Psoas muscle (tissue), 8 donors: ENCODE measurements around the gene S1PR4. TPM values are rescaled to one million over a fixed set of nuclear protein-coding genes. Genes with fewer than 3 reads are reported as not detected.

Source experiments
- ATAC-seq, 4 donors: fragments of 200-7000 bp; cut with Tn5 transposase; one replicate each; pipeline ENCODE4 v1.9.1; 2020; ENCODE audit warnings: moderate library complexity in 3 of 4, mild to moderate bottlenecking in 2 of 4
- DNase-seq, 2 donors: peaks; one replicate each; pipeline ENCODE4 v3.0.0-alpha.2; 2020
- H3K27ac ChIP-seq: fragments of 200-600 bp; one replicate; pipeline ENCODE4 v1.8.0; 2022
- H3K27me3 ChIP-seq, 3 donors: fragments of 200-600 bp in 1 of 3; one replicate each; pipeline versions ENCODE4 v1.6.1 to v1.8.0; 2013 to 2022; ENCODE audit warnings: low read length in 2 of 3, mild to moderate bottlenecking in 2 of 3, moderate library complexity in 1 of 3; ENCODE audit not compliant: insufficient read depth in 3 of 3
- H3K36me3 ChIP-seq, 2 donors: fragments of 200-600 bp in 1 of 2; one replicate each; pipeline versions ENCODE4 v1.6.1 to v1.8.0; 2013 to 2022; ENCODE audit warnings: low read depth in 1 of 2, mild to moderate bottlenecking in 1 of 2, moderate library complexity in 1 of 2; ENCODE audit not compliant: insufficient read depth in 1 of 2
- H3K4me1 ChIP-seq: fragments of 200-600 bp; one replicate; pipeline ENCODE4 v1.8.0; 2022
- H3K4me3 ChIP-seq: fragments of 200-600 bp; one replicate; pipeline ENCODE4 v1.8.0; 2022; ENCODE audit warnings: mild to moderate bottlenecking
- H3K9me3 ChIP-seq: fragments of 200-600 bp; one replicate; pipeline ENCODE4 v1.8.0; 2022
- WGBS, 3 donors: extraction: QIAGEN DNeasy Blood & Tissue Kit; methylation state at CpG; one replicate each; pipeline versions ENCODE4 v1.1.6 to v1.1.7; 2013; 5-methylcytosine and 5-hydroxymethylcytosine counted together
- intact Hi-C, 2 donors: fragments of 100-400 bp; cut with DNase I; formaldehyde crosslinking; loops; one replicate each; pipeline versions ENCODE4 v1.11.0 to v1.14.2; 2022
- polyA plus RNA-seq, 3 donors: library from polyadenylated mRNA; stranded (reverse); fragments of 200-250 nt; gene quantifications; one replicate each; pipeline ENCODE4 v1.2.3, GENCODE V29; 2013
- total RNA-seq, 4 donors: library from RNA; stranded (reverse); fragmentation: NEBNext Ultra II Directional in 2 of 4; extraction: Animal tissue kit (Norgen Biotek cat#: 25700) in 2 of 4; gene quantifications; one replicate each; pipeline versions ENCODE4 v1.2.1 to v1.2.4, GENCODE V29; 2021 to 2023
- TF ChIP-seq, protein P1 (sequence below): fragments of 200-600 bp; IDR thresholded peaks from one replicate; pipeline ENCODE4 v1.8.0; 2022; ENCODE audit warnings: antibody characterized with exemption
- donor health status: healthy with polysubstance abuse.
- donor health status: DM: no; HTN: no; CAD: no; lungs with moderate emphysema.
- donor health status: Bipolar disorder and iron deficiency.
- donor health status: healthy.
- donor health status: DM: yes; HTN: yes; CAD: no.
- donor health status: DM: no; HTN: no; CAD: no.
- donor health status: DM: no; HTN: no; CAD: no.
- donor health status: DM: yes; HTN: yes; CAD: no.

The S1PR4 gene
- total and polyA plus RNA-seq, 7 donors, result 0.40 to 0.94 (median 0.75) TPM

DNA sequence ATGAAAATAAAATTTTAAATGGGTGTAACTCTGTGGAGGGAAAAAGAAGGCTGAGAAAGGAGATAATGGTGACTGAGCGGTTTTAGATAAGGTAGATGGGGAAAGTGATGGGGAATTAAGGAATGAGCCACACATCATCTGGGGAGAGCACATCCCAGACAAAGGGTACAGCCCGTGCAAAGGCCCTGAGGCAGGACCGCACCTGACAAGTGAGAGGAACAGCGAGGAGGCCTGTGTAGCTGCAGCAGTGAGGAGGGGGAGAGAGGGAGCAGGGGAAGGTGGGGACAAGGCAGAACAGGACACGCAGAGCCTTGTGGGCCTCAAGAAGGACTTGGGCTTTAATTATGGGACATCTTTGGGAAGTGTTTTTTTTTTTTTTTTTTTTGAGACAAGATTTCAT, 44.1 kb downstream of the S1PR4 start:
- intact Hi-C loops, result loop anchor here in 1 of 2 donors (10.0 kb wide), 1 partner anchor 262 kb away; the partner anchor contains the start of genes SMIM24 and SMIM44
- Histone ChIP-seq H3K4me1 (no peaks in the 10 kb centered on the region), H3K4me3 (no peak overlapping the region), H3K27me3 (peaks cover 0 to 43% (median 14%) of the 10 kb centered on the region in 3 donors), H3K36me3 (no peaks in the 10 kb centered on the region), H3K27ac (no peak overlapping the region), H3K9me3 (no peaks in the 10 kb centered on the region)
- ATAC-seq (no peak), DNase-seq (no peak)
- TF ChIP-seq, protein P1, sequence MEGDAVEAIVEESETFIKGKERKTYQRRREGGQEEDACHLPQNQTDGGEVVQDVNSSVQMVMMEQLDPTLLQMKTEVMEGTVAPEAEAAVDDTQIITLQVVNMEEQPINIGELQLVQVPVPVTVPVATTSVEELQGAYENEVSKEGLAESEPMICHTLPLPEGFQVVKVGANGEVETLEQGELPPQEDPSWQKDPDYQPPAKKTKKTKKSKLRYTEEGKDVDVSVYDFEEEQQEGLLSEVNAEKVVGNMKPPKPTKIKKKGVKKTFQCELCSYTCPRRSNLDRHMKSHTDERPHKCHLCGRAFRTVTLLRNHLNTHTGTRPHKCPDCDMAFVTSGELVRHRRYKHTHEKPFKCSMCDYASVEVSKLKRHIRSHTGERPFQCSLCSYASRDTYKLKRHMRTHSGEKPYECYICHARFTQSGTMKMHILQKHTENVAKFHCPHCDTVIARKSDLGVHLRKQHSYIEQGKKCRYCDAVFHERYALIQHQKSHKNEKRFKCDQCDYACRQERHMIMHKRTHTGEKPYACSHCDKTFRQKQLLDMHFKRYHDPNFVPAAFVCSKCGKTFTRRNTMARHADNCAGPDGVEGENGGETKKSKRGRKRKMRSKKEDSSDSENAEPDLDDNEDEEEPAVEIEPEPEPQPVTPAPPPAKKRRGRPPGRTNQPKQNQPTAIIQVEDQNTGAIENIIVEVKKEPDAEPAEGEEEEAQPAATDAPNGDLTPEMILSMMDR, result no peak
- WGBS, 3 donors, result 89 to 92% (median 91%) methylated on average over 5 of the region's 5 CpGs

DNA sequence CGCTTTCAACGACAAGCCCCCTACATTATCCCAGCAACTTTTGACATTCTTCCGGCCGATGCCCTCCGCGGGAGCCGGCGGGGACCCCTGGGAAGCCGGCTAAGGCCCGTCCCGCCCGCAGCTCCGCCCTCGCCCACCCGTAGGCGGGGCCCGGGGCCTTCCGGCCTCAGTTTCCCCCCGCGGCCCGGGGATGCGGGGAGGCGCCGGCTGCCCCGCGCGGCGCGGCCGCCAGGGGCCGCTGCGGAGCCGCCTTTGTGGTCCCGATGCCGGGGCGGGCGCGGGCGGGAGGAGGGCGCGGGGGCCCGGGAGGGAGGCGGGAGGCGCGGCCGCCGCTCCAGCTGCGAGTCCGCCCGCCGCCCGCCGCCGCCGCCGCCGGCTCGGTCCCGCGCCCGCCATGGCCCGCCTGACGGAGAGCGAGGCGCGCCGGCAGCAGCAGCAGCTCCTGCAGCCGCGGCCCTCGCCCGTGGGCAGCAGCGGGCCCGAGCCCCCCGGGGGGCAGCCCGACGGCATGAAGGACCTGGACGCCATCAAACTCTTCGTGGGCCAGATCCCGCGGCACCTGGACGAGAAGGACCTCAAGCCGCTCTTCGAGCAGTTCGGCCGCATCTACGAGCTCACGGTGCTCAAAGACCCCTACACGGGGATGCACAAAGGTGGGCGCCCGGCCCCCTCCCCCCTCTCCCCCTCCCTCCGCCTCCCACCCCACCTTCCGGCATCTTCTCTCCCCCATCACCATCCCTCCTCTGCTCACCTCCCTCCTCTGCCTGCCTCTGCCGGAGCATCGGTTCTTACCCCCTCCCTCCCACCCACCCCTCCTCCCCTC, 46.0 kb downstream of the S1PR4 start, which contains the start of gene CELF5:
TSS of gene CELF5 (plus strand) at position 316 of the 823 bp plus-strand sequence. CDS start at position 395, 79 bp downstream.
- Histone ChIP-seq H3K9me3 (no peaks in the 10 kb centered on the region), H3K27ac (no peak within 1 kb of the TSS), H3K4me3 (no peak within 1 kb of the TSS), H3K36me3 (no peaks in the 10 kb centered on the region), H3K4me1 (no peaks in the 10 kb centered on the region), H3K27me3 (peaks cover 0 to 54% (median 17%) of the 10 kb centered on the region in 3 donors)
- TF ChIP-seq, protein P1, result peak; percentile 59
- intact Hi-C loops, result loop anchor here in 1 of 2 donors (10.0 kb wide), 1 partner anchor 260 kb away; the partner anchor contains the start of genes SMIM24 and SMIM44
- ATAC-seq (peak in 2 of 4 donors; percentile 52 to 59), DNase-seq (peak in 1 of 2 donors; percentile 54)
- WGBS, 3 donors, result 1 to 3% (median 2%) methylated on average over 31 to 94 of the region's 94 CpGs

DNA sequence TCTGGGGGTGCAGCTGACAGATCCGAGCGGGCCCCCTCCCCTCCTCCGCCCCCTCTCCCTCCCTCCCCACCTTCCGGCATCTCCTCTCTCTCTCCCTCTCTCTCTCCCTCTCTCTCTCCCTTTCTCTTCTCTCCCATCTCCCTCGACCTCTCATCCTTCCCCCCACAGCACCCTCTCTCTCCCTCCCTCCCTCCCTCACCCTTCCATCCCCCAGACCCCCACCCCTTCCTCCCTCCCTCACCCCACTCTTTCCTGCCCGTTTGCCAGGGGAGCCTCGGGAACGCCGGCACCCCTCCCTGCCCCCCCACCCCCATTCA, 46.6 kb downstream of the S1PR4 start:
- TF ChIP-seq, protein P1, result no peak
- no peak overlapping the region for H3K27ac ChIP-seq
- no peak overlapping the region for H3K4me3 ChIP-seq
- H3K4me1 ChIP-seq, result no peaks in the 10 kb centered on the region
- H3K36me3 ChIP-seq, result no peaks in the 10 kb centered on the region
- no peak for DNase-seq
- no peaks in the 10 kb centered on the region for H3K9me3 ChIP-seq
- no peak for ATAC-seq
- 0 to 2% (median 1%) methylated on average over 3 to 9 of the region's 9 CpGs for WGBS, 3 donors
- intact Hi-C loops, result loop anchor here in 1 of 2 donors (10.0 kb wide), 1 partner anchor 260 kb away; the partner anchor contains the start of genes SMIM24 and SMIM44
- peaks cover 0 to 60% (median 17%) of the 10 kb centered on the region in 3 donors for H3K27me3 ChIP-seq

DNA sequence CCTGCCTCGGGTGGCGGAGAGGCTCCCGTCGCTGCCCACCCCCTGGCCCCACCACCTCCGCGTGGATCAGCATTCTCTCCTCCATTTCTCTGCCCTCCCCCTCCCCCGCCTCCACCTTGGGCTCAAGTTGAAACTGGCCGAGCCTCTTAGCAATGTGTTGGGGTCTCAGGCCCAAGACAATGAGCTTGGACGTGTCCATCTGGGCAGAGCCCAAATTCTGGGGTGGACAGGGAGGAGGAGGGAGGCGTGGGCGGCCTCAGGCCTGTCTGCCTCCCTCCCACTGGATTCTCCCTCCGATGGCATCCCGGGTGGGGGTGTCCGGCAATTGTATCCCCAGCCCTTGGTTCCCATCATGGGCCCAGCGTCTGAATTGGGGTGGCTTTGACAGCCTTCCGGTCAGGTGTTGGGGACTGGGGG, 47.1 kb downstream of the S1PR4 start:
- intact Hi-C loops, result loop anchor here in 1 of 2 donors (10.0 kb wide), 1 partner anchor 259 kb away; the partner anchor contains the start of genes SMIM24 and SMIM44
- H3K27ac ChIP-seq, result no peak overlapping the region
- DNase-seq, result no peak
- WGBS, 3 donors, result 33 to 37% (median 34%) methylated on average over 13 to 16 of the region's 16 CpGs
- H3K36me3 ChIP-seq, result no peaks in the 10 kb centered on the region
- TF ChIP-seq, protein P1, result no peak
- peaks cover 0 to 64% (median 19%) of the 10 kb centered on the region in 3 donors for H3K27me3 ChIP-seq
- no peak for ATAC-seq
- H3K4me1 ChIP-seq, result no peaks in the 10 kb centered on the region
- H3K9me3 ChIP-seq, result no peaks in the 10 kb centered on the region
- H3K4me3 ChIP-seq, result no peak overlapping the region
